ENCODE results near the gene PCTP.

DNA sequence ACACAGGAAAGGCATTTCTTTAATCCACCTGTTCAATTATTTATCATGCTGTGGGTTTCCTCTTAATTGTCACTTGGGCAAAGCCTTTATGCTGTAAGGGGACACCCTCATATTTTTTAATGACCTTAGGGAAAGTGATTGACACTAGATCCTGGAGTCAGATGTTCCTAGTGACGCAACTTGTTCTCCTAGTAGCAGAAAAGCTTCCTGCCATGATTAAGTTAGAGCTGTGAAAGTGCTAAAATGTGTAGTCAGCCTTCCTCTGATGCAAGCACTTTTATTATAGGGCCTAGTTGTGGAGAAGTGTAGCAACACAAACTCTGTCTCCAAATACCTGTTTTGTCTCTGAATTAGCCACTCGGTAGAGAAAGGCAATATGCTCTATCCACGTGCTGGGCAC is 40.4 kb upstream of the PCTP start:
- TF ChIP-seq, protein P1, sequence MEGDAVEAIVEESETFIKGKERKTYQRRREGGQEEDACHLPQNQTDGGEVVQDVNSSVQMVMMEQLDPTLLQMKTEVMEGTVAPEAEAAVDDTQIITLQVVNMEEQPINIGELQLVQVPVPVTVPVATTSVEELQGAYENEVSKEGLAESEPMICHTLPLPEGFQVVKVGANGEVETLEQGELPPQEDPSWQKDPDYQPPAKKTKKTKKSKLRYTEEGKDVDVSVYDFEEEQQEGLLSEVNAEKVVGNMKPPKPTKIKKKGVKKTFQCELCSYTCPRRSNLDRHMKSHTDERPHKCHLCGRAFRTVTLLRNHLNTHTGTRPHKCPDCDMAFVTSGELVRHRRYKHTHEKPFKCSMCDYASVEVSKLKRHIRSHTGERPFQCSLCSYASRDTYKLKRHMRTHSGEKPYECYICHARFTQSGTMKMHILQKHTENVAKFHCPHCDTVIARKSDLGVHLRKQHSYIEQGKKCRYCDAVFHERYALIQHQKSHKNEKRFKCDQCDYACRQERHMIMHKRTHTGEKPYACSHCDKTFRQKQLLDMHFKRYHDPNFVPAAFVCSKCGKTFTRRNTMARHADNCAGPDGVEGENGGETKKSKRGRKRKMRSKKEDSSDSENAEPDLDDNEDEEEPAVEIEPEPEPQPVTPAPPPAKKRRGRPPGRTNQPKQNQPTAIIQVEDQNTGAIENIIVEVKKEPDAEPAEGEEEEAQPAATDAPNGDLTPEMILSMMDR (IDR thresholded peaks at IDR 0.05; ENCODE audit: low read depth, low read length) = no peak
- TF ChIP-seq EZH2phosphoT487 (IDR thresholded peaks at IDR 0.05; ENCODE audit: low read depth) = no peak

Measured in OCI-LY3 (cell line).